SH-SY5Y (cell line): ENCODE results near the gene ZWINT.

Experiments
- GATA2 ChIP-seq: IDR thresholded peaks from 2 replicates; pipeline ENCODE4 v1.6.1; 2011; ENCODE audit warnings: mild to moderate bottlenecking, low read depth, low read length
- GATA3 ChIP-seq: IDR thresholded peaks from 2 replicates; pipeline ENCODE4 v1.6.1; 2011; ENCODE audit warnings: low read depth, mild to moderate bottlenecking, low read length, moderate library complexity

DNA sequence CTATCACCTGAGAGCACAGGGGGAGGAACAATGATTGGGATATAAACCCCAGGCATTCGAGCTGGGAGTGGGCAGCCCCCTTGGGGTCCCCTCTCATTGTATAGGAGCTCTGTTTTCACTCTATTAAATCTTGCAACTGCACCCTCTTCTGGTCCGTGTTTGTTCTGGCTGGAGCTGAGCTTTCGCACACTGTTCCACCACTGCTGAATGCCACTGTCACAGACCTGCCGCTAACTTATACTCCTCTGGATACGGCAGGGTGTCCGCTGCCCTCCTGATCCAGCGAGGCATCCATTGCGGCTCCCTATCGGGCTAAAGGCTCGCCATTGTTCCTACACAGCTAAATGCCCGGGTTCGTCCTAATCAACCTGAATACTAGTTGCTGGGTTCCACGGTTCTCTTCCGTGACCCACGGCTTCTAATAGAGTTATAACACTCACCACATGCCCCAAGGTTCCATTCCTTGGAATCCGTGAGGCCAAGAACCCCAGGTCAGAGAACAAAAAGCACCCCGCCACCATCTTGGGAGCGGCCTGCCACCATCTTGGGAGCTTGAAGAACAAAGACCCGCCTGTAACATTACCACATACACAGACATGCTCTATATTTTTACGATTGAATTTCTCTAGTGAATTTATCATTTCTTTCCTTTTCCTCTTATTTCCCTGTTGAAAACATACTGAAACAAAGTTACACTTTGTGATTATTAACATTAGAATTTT, 9.0 kb downstream of the ZWINT start:
- TF ChIP-seq GATA2, result no peak
- TF ChIP-seq GATA3, result no peak
